Measurements from ENCODE around the gene ANKS6.

The ANKS6 gene

DNA sequence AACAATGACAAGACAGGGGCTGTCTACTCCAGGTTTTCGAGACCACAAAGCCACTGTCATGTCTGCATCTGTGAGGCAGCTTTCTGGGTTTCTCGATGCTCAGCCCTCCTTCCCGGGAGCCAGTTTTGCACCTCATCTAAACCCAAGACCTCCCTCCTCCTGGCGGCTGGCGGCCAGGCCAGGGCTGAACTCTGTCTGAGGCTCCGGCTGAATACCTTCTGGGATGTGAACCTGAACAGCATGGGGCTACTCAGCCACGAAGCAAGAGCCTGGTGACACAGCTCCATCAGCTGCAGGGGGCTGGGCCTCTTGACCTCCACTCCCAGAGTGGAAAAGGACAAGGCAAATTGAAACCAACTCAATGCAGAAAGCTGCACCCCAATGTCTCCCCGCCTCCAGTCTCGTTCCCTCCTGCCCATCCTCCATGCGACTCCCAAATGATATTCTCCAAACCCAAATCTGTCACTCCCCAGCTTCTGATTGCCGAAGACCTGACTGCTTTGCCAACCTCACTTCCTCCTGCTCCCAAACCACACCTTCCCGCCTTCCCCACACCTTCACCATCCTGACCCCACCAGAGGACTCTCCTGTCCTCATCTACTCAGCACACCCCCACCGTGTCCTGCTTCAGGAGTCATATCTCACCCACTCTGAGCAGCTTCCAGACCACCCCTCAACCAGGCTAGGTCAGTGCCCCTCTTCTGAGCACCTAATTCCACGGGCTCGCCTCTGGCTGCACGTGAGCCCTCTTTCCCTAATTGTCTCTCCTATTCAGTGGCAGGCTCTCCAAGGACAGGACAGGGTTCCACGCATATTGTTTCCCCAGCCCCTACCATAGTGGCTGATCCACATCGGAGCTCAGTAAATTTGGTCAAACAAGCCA, 4.5 kb downstream of the ANKS6 start:
- no peak for DNase-seq (ENCODE audit: low read depth in 2 of 2)

DNA sequence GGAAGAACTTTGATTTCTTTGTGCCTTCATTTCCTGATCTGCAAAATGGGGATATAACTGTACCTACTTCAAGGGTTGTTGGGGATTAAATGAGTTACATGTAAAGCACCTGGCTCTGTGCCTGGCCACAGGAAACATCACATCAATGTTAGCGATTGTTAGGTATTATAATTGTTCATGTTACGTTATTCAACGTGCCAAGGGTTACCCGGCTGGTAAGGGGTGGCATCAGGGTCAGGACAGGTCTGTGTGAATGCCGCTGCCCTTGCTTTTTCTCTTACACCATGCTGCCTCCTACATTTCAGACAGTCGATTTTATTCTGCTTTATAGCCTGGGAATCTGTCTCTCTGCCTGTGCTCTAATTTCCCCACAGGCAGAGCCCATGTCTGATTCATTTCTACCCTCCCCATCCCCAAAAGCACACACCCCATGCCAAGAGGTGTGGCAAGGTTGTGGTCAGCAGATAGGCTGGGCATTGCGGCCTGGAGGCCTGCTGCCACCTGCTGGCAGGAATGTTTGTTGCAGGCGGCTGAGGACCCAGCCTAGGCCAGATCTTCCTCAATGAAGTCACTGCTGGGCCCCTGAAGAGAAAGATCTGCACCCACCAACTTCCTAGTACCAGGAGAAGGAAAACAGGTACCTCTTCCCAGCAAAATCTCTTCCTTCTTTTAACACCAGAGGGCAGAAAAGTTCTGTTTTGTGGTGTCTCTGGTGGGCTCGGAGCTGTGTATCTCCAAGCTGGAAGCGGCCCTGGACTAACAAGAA, 5.3 kb downstream of the ANKS6 start:
- peak; percentile 40 to 62 for DNase-seq (ENCODE audit: low read depth in 2 of 2)

DNA sequence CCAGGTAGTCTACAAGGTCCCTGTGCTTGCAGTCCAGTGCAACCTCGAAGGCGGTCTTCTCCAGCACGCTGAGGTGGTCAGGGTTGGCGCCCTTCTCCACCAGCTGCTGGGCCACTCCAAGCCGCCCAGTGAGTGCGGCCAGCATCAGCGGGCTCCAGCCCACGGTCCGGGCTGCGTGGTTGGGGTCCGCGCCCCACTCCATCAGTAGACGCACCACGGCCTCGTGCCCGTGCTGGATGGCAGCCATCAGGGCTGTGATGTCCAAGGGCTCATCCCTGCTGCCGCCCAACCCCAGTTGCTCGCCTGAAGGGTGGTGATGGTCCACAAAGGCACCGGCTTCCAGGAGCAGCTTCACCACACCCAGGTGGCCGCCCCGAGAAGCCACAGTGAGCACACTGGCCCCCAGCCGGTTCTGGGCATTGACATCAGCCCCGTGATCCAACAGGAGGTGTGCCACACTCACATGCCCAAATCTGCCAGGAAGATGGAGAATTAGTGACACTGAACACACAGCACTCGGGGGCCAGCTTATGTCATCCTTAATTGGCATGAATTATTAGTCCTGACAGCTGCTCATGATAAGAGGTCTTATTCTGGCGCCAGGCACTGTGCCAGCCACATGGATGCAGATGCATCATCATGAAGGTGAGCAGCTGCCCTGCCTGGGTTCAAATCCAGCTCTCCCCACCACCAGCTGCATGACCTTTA, 6.1 kb downstream of the ANKS6 start:
- DNase-seq (ENCODE audit: low read depth in 2 of 2), result no peak

DNA sequence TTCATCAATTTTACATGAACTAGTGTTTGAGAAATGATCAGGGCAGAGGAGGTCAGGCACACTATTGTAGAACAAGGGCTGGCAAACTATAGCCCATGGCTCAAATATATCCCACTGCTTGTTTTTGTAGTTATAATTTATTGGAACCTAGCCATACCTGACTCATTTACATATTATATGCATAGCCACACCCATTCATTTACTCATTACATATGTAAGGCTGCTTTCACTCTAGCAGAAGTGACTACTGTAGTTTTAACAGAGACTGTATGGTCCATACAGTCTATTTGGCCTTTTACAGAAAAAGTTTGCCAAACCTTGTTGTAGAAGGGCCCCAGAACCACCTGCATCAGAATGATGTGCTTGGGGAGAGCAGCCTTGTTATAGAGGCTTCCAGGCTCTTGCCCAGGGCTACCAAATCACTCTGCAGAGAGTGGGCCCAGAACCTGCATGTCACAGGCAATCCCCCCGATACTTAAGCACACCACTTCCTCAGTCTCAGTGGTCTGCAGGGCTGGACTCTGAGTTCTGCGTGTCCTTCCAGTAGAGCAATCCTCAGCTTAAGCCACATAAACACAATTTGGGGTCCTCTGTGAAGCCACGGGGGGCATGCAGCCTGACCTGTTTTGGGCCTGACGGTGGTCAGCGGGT, 6.7 kb downstream of the ANKS6 start:
- no peak for DNase-seq (ENCODE audit: low read depth in 2 of 2)

DNA sequence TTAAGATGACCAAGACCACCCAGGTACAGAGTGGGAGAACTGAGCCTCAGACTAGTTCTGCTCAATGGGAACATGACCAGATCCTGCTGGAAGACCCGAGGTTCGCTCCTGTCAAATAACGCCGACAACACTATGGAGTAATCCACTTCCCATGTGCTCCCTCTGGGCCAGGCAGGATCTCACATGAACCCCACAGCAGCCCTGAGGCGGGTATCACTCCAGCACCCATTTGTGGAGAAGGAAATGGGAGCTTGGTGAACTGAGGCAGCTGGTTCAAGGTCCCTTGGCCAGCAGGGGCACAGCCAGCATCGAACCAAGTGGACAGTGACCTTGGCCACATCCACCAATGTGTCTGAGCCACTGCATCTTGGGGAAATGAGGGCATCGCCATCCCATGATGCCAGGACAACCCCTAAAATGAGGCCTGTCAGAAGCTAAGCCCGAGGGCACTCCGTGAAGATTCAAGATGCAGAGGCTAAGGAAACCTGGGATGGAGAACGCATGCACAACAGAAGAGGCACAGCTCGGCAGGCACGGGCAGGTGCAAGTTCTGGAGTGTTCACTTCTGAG, 8.5 kb downstream of the ANKS6 start:
- DNase-seq (ENCODE audit: low read depth in 2 of 2), result no peak

DNA sequence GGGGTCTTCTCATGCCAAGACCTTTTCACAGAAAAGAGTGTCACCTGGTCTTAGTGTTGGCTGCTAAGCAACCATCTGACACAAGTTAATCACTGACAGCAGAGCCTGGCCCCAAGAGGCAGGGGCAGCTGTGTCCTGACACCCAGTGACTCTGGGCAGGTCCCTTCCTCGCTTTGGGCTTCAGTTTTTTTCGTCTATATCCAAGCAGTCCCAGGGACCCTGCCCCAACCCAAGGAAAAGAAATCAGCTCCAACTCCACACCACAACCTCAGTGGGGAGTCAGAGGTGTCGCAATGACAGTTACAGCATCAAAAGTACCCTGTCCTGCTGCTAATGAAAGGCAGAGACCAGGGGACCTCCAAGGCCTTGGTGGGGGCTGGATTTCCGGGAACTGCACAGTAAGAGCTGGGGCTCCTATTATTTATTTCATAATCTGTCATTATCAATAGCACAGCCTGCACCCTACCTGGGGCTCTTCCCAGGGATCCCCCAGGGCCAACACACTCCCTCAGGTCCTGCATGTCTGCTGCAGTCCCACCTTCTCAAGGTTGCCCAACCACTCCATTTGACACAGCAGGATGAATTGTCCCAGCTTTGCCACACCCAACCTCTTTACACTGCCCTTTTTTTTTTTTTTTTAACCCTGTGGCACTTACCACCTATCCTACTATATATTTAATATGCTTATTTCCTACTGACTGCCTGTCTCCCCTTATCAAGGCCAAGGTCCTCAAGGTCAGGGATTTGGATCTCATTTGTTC, 9.4 kb downstream of the ANKS6 start:
- no peak for DNase-seq (ENCODE audit: low read depth in 2 of 2)

DNA sequence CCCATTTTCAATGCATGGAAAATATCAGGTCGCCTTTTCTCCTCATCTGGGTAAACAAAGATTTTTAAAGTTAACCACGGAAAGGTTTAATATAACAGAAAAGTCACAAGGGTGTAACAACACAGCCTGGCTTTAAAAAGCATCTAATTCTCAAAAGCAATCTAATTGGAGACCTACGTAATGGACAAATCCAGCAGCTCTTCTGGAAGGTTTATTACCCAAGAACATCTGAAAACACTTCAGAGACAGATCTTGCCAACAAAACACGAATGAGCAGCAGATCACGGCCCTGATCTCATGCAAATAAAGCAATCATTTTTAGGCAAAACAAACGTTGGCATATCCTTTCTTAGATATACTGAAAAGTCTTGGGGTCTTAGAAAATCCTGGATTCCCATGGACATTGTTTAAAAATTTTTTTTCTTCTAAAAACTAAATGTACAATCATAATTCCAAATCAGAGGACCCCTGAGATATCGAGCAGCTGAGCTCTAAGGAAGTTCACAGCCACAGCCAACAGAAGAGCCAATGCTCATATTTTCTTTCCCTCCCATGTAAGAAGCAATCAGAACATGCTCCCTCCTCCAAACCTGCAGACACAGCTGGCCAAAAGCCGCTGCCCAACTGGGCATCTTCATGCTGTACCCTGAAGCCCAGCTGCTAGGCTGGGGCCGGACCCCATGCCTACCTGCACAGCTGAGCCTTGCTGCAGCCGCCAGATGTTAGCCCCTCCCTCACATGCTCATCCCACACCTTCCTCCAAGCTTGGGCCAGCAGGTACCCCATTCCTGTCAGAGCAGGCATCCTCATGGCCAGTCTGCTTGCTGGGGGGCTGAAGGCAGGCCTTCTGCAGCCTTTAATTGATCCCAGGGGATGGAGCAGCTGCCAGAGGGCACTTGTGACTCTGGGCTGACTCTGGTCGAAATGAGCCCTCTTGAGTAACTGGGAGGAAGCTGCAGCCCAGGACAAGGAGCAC, 11.2 kb downstream of the ANKS6 start:
- no peak for DNase-seq (ENCODE audit: low read depth in 2 of 2)

DNA sequence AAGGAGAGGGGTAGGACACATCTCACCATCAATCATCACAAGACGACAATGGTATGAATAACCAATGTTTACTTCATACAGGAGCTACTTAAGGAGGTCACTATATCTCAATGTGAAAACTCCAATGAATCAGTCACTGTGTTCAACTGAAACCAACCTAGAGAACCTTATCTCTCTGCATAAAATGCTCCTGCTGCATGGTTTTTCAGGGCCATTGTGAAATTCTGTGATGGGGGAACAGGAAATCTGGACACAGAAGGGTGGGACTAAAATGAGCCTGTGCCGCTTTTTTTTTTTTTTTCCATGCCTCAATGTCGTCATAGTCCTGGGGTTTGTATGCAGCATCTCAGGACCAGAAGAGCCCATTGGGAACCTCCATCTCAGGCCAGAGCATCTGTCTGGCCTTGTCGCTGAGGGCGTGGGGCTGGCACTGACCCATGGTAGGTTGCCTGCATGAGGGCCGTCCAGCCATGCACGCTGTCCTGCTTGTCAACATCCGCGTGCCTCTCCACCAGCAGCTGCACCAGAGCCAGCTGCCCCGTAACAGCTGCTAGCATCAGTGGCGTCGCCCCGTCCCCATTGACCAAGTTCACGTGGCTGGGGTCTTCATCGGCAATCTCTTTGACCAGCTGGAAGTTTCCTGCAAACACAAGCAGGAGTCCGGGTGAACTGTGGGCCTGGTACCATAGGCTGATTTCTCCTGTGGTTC, 12.7 kb downstream of the ANKS6 start:
- no peak for DNase-seq (ENCODE audit: low read depth in 2 of 2)

DNA sequence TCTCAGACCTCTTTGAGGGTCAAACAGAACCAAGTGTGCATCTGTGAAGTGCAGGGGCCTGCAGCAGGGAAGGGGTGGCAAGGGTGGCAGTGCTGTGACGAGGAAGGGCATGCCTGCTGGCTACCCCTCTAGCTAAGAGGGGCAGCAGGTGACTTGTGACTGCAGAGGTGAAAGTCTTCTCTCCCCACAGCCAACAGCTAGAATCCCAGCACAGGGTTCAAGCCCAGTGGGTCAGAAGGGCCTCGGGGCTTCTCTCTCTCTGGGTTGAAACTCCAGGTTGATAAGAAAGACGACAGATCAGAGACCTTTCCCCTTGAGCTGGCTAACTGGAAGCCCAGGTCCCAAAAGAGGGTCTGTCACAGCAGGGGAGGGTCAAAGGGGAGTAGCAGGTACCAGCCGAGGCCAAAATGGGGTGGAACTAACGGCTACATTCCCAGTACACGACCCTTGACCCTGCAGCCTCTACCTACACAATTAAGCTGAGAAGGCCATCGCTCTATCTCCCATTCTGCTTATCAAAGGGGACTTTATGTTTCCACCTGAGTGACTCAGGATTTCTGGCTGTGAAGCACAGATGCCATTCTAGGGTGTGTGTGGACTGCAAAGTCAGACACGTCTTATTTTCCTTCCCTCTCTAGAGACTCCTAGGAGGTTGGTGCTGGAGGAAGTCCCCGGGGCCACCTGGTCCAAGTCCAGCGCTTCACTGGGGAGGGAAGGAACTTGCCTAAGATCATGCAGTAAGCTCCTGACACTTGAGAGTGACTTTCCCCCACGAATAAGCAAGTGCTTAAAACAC, 14.6 kb downstream of the ANKS6 start:
- DNase-seq (ENCODE audit: low read depth in 2 of 2), result no peak

DNA sequence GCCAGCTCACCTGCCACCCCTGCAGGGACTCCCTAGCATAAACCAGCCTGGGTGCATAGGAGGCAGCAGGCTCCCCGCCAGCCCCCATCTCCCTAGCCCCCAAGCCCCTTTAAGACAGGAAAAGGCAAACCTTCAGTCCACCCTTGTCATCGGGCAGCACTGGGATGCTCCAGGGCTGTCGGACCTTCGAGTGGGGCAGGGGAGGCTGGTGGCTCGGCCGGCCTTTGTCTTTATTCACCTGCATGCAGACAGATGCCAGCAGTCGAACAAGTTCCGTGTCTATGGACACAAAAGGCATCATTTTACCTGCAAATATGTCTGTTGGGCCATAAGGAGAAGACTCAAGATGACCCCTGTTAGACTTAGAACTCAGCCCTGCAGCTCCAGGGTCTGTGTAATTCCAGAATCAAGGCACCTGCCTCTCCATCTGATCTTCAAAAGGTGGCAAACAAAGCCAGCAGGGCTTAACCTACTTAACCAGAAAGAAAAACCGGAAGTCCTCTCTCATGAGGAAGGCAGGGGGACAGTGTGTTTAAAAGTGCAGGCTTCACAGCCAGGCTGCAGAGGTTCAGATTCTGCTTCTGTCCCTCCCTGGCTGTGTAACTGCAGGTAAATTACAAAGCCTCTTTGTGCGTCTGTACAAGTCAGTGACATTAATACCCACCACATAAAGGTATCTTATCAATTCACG, 16.2 kb downstream of the ANKS6 start:
- no peak for DNase-seq (ENCODE audit: low read depth in 2 of 2)

DNA sequence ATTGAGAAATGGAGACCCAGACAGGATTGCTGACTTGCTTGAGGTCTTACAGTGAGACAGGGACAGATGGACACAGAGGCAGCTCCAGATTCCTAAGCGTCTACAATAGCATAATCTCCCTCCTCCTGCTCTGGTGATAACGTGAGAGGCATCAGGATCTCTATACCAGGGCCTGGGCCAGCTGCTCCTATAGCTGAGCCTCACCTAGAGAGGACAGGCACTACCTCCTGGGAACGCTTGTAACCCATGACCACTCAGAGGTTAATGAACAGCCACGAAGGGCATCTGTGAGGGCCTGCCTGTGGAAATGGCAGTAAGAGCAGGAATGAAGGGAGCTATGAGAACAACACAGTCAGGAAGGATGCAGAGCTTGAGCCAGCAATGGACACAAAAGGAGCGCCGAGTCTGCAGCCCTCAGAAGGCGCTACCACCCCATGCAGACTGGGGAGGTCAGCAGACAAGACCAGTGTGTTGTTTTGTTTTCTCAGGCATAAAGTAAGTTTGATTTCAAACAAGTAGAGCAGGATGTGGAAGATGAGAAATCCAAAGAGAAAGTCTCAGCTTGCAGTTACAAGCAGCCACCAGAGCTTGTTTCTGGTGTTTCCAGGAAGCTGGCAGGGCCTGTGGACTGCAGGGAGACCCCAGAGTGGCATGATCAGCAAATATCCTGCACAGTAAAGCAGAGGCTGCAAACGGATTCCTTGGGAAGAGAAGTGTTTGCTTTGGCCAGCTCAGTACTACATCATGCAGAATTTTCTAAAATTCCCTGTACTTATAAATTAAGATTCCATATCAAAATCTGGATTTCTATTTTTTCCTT, 17.4 kb downstream of the ANKS6 start:
- DNase-seq (ENCODE audit: low read depth in 2 of 2), result no peak

DNA sequence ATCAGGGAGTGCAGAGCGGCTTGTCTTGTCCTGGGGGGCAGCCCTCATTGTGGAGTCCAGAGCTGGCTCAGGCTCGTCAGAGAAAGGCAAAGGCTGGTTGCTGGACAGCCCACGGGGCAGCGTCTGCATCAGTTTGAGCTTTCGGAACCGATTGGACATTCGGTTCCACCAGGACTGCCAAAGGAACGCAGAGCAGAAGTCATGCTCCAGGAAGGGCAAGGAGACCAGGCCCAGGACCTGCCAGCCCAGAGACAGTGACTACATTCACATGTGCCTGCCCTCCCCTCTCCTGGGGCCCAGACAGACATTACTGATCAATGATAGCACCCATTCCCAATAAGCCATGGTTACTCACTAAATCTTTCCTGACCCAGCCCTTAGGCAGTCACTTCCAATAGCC, 18.1 kb downstream of the ANKS6 start:
- DNase-seq (ENCODE audit: low read depth in 2 of 2), result no peak

DNA sequence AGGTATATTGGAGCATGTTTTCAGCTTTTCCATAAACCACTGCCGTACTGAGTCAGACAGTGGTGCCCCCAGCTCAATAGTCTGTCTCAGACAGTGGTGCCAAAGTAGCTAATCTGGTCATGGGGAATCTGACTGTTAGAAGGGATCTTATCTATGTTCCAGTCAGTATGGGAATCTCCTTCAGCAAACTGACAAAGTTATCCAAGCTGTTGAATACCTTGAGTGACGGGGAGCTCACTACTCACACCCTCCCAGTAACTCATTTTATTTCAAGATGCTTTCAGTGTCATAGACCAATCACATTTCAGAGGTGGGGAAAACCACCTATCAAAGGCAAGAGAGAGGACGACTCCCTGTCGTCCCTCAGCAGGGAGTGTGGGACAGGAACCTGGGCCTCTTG, 18.7 kb downstream of the ANKS6 start:
- DNase-seq (ENCODE audit: low read depth in 2 of 2), result no peak

DNA sequence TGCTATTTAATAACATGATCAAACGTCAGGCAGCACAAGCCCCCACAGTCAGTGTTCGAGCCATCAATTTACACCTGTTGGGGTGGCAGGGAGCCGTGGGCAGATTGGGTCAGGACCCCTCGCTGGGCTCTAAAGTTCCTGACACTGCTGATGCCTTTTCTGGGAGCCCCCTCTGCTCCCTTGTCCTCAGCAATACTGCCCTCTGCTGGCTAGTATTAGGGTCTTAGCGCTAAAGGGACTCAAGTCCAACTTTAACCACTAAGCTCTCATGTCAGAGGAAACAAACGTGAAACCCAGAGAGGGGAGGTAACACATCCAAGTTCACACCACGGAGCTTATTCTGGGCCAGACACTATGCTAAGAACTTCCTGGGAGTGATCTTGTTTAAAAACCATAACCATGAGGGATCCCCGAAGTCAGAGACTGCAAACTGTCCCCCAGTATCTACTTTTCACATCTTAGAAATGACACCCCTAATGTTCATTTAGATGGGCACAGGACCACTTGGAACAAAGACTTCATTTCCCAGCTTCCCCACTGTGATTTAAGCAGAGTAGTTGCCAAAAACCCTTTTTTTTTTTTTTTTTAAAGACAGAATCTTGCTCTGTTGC, 20.4 kb downstream of the ANKS6 start:
- DNase-seq (ENCODE audit: low read depth in 2 of 2), result no peak

DNA sequence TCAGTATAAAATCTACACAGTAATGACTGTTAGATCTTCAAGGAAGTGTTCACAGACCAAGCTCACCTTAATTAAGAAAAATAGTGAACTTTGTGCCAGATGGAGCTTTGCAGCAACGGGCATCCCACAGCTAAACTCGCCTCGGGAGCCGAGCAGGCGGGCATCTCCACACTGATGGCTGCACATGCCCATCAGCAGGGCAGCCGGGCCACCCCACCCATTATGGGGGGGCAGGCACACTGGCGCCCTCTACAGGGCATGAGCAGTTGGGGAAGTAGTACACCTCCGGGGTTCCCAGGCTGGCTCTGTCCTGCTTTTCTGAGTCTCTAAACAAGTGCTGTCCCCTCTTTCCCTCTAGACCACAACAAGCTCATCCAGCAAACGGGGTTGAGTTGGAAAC, 21.6 kb downstream of the ANKS6 start:
- DNase-seq (ENCODE audit: low read depth in 2 of 2), result peak in 1 of 2 donors; percentile 29

DNA sequence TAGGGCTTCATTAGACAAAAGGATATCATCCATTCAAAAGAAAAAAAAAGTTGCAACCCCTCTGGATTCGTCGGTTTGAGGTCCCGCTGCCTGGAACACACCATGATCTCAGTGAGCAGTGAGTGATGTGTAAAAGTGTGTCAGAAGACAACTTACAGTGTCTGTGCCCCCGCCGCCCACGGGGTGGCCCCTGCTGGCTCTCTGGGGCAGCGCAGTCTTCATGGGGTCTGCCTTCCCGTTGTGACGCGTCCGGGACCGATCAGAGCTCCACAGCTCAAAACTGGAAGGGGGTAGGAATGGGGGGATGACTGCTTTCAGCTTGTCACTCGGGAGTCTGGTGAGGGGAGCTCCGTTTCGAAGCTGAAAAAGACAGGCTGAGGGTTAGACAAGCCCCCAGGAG, 22.6 kb downstream of the ANKS6 start:
- no peak for DNase-seq (ENCODE audit: low read depth in 2 of 2)
